Thymus (tissue), 11 donors: ENCODE measurements around the gene VASN. TPM values are rescaled to one million over a fixed set of nuclear protein-coding genes. Genes with fewer than 3 reads are reported as not detected.
"Not testable (repeated sequence)": the region's sequence is repeated elsewhere in the genome, so short reads cannot be mapped to it uniquely, and the experiment has no call there.

ENCODE experiments used
- DNase-seq, 9 donors: peaks; one replicate each; pipeline ENCODE4 v3.0.0-alpha.2; 2013; ENCODE audit warnings: low spot score in 9 of 9, low read depth in 6 of 9, missing footprints in 1 of 9
- H3K27ac ChIP-seq, 2 donors: one replicate each; pipeline ENCODE4 v1.5.1; 2013; ENCODE audit warnings: control low read depth in 1 of 2, low read depth in 1 of 2, low read length in 1 of 2, mild to moderate bottlenecking in 1 of 2, moderate library complexity in 1 of 2
- H3K27me3 ChIP-seq, 2 donors: one replicate each; pipeline ENCODE4 v1.5.1; 2013; ENCODE audit warnings: low read length in 1 of 2; ENCODE audit not compliant: control insufficient read depth in 2 of 2, insufficient read depth in 1 of 2
- H3K36me3 ChIP-seq, 2 donors: one replicate each; pipeline ENCODE4 v1.5.1; 2013; ENCODE audit warnings: low read length in 1 of 2, mild to moderate bottlenecking in 1 of 2, moderate library complexity in 1 of 2; ENCODE audit not compliant: control insufficient read depth in 2 of 2, insufficient read depth in 2 of 2
- H3K4me1 ChIP-seq, 2 donors: one replicate each; pipeline ENCODE4 v1.5.1; 2013; ENCODE audit warnings: low read length in 2 of 2; ENCODE audit not compliant: control insufficient read depth in 2 of 2, insufficient read depth in 2 of 2
- H3K4me3 ChIP-seq, 2 donors: one replicate each; pipeline ENCODE4 v1.5.1; 2013; ENCODE audit warnings: low read length in 2 of 2, control low read depth in 1 of 2, mild to moderate bottlenecking in 1 of 2
- H3K9me3 ChIP-seq, 2 donors: one replicate each; pipeline ENCODE4 v1.5.1; 2013; ENCODE audit warnings: low read length in 1 of 2, mild to moderate bottlenecking in 1 of 2; ENCODE audit not compliant: control insufficient read depth in 2 of 2, insufficient read depth in 1 of 2
- WGBS: extraction: QIAGEN DNeasy Blood & Tissue Kit; methylation state at CpG from one replicate; pipeline ENCODE4 v1.1.7; 2013; 5-methylcytosine and 5-hydroxymethylcytosine counted together
- polyA plus RNA-seq: library from polyadenylated mRNA; stranded (reverse); fragments of 200-250 nt; gene quantifications from one replicate; pipeline ENCODE4 v1.2.3, GENCODE V29; 2013
- total RNA-seq: library from RNA; stranded (reverse); fragments of 120-200 nt; gene quantifications from one replicate; pipeline ENCODE4 v1.2.4, GENCODE V29; 2013
- donor health status: healthy.

VASN gene
- total and polyA plus RNA-seq, 2 donors: 1.2 to 3.6 TPM

DNA sequence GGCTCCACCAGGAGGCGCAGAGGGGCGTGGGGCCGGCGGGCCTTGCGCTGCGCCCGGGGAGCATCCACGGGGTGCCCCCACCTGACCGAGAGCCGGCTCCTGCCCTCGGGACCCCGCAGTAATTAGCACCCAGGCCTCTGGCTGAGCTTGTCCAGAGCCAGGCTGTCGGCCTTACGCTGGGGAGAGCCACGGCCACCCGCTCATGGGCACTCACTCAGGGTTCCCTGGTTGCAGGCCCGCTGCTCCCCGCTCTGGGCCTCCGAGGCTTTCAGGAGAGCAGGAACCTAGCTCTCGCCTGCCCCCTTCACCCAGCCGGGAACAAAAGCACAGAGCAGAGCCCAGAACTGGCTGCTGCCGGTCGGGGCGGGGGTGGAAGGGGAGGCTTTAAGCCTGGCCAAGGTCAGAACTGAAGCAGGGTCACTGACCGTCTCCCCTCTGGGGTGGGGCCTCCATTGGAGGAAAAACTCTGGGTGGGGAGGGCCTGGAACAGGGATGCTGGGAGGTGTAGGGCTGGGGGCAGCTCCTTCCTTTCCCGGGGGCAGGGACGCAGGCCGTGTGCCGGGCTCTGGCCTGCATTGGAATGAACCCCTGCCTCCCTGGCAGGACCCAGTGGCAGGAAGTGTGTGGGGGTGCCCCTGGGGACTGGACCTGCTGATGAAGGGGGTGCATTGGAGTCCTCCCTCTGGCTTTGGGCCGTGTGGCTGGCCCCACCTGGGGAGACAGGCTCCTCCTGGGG, 43.4 kb upstream of the VASN start:
- Histone ChIP-seq H3K27me3 (peaks cover 13 to 34% of the 10 kb centered on the region in 2 donors), H3K27ac (peak overlapping the region in 1 of 2 donors; percentile 17), H3K36me3 (no peaks in the 10 kb centered on the region), H3K9me3 (peaks cover 0 to 4% of the 10 kb centered on the region in 2 donors), H3K4me1 (peaks cover 0 to 17% of the 10 kb centered on the region in 2 donors), H3K4me3 (peak overlapping the region; percentile 37 to 47)
- DNase-seq: peak in 4 of 9 donors; percentile 48 to 78 (median 60)
- WGBS: 15% methylated on average over 30 of the region's 30 CpGs

DNA sequence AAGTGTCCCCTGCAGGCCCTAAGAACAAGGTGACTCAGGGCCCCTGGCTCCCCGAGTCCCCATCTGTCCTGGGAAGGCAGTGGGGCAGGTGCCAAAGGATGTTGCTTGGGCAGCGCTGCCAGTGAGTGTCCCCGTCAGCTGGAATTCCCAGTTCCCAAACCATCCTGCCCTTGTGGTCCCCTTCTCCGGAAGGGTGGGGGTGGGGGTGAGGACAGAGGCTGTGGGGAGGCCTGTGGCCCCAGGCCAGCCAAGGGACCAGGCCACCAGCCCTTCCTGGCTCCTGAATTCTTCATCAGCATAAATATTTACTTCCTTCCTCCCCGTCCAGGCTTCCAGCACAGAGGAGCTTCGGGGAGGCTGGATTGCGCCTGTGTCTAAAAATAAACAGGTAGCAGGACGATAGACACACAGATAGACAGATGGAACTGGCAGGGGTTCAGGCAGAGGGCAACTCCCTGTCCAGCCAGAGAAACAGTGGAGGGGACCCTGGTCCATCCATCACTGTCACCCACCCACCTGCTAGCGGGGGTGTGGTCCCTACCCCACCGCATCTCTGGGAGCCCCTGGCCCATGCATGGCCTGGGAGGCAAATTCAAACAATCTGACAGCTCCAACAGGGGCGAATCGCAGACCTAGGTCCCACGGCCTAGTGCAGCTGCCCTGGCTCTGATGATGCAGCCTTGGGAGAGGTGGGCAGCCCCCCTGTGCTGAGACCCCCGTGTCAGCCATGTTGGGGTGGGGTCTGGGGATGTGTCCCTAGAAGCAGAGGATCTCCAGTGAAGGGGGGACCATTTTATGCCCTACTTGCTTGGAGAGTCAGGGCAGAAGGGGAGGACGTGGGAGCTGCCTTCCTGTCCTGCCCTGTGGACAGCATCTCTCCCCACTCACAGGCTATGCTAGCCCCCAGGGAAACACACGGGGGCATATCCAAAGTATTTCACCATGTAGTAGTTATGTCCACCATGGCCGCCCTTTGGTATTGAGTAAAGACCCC, 42.6 kb upstream of the VASN start:
- Histone ChIP-seq H3K4me3 (no peak overlapping the region), H3K4me1 (peaks cover 0 to 14% of the 10 kb centered on the region in 2 donors), H3K27ac (no peak overlapping the region), H3K27me3 (peaks cover 13 to 34% of the 10 kb centered on the region in 2 donors), H3K36me3 (no peaks in the 10 kb centered on the region), H3K9me3 (peaks cover 0 to 4% of the 10 kb centered on the region in 2 donors)
- no peak for DNase-seq
- 85% methylated on average over 17 of the region's 17 CpGs for WGBS

DNA sequence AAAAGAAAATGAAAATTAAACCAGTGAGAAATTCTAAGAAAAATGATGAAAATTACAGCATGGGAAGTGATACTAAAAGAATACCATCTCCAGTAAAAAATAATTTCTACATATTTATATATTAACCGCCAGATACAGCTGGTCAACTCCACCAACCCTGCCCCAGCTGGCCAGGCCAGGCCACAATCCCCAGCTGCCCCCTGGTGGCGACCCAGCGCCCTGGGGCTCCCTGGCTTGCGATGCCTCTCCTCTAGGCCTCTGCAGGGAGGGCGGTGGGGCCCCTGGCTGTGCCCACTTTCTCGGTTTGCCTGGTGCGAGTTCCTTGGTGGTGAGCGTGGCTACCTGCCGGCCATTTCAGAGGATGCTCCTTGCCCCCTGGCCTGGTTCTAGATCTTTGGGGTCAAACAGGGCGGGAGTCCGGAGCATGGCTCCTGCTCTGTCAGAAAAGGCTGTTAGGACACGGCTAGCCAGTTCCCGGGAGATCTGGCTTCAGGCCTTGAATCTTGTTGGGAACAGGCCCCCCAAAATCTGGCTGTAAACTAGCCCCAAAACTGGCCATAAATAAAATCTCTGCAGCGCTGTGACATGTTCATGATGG, 41.3 kb upstream of the VASN start:
- peak in 3 of 9 donors; percentile 45 to 57 (median 55) for DNase-seq

DNA sequence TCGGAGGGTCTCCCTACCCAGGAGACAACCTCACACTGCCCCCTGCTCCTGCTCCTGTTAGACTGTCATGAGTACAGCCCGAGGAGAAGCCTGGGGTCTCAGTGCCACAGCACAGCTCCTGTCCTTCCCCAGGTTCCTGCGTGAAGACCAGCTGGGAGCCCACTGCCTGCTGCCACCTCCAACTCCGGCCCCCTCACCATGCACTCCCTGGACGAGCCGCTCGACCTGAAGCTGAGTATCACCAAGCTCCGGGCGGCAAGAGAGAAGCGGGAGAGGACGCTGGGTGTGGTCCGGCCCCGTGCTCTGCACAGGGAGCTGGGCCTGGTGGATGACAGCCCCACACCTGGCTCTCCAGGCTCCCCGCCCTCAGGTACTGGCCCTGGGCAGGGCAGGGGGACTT, 39.6 kb upstream of the VASN start:
- H3K4me1 ChIP-seq: peaks cover 0 to 11% of the 10 kb centered on the region in 2 donors
- H3K36me3 ChIP-seq: no peaks in the 10 kb centered on the region
- H3K4me3 ChIP-seq: no peak overlapping the region
- H3K27me3 ChIP-seq: peaks cover 8 to 25% of the 10 kb centered on the region in 2 donors
- peaks cover 0 to 4% of the 10 kb centered on the region in 2 donors for H3K9me3 ChIP-seq
- no peak for DNase-seq
- no peak overlapping the region for H3K27ac ChIP-seq
- WGBS: 96% methylated on average over 14 of the region's 14 CpGs

More for the DNA sequence above, 41.3 kb upstream of the VASN start:
- H3K9me3 ChIP-seq: peaks cover 0 to 4% of the 10 kb centered on the region in 2 donors
- peaks cover 13 to 34% of the 10 kb centered on the region in 2 donors for H3K27me3 ChIP-seq
- 66% methylated on average over 14 of the region's 14 CpGs for WGBS
- no peaks in the 10 kb centered on the region for H3K36me3 ChIP-seq
- peaks cover 0 to 12% of the 10 kb centered on the region in 2 donors for H3K4me1 ChIP-seq
- H3K4me3 ChIP-seq: no peak overlapping the region
- H3K27ac ChIP-seq: no peak overlapping the region

DNA sequence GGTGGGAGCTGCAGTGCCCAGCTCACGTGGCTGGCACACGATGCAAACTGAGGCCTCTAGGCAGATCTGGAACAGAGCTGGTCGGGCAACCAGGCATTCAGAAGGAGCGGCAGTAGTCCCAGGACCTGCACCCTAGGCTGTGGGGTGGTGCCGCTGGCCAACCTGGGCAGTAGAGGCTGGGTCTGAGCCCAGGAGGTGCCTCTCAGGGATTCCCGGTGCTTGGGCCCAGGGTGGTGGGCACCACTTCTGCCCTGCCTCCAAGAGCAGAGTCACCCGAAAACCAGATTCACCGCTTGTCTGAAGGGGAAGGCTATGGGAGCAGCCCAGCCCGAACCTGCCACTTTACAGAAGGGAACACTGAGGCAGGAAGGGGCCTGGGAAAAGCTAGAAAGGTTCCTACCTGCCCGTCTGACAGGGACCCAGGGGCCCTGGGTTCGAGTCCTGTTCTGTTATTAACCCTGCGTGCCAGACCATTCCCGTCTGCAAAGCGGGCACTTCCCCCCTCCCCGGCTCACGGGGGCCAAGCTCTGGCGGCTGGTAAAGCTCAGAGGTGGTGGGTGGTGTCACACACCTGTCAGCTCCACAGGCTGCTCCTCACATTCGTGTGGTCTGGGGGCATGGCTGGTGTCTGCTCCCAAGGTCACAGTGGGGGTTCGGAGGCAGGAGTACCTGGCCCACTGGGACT, 38.9 kb upstream of the VASN start:
- no peak for DNase-seq
- H3K4me1 ChIP-seq: peaks cover 0 to 9% of the 10 kb centered on the region in 2 donors
- 90% methylated on average over 19 of the region's 19 CpGs for WGBS
- no peaks in the 10 kb centered on the region for H3K36me3 ChIP-seq
- H3K4me3 ChIP-seq: no peak overlapping the region
- peaks cover 0 to 4% of the 10 kb centered on the region in 2 donors for H3K9me3 ChIP-seq
- peaks cover 4 to 20% of the 10 kb centered on the region in 2 donors for H3K27me3 ChIP-seq
- H3K27ac ChIP-seq: no peak overlapping the region

DNA sequence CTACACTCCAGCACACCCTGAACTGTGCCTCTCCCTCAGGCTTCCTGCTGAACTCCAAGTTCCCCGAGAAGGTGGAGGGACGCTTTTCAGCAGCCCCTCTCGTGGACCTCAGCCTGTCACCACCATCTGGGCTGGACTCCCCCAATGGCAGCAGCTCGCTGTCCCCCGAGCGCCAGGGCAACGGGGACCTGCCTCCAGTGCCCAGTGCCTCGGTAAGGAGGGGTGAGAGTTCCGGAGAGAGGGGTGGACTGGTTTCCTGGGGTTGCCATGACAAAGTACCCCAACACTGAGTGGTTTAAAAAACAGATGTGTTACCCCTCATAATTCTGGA, 38.4 kb upstream of the VASN start:
- 51% methylated on average over 9 of the region's 9 CpGs for WGBS
- Histone ChIP-seq H3K9me3 (peaks cover 0 to under 1% of the 10 kb centered on the region in 2 donors), H3K27me3 (peaks cover 3 to 15% of the 10 kb centered on the region in 2 donors), H3K4me3 (no peak overlapping the region), H3K4me1 (peaks cover 0 to 4% of the 10 kb centered on the region in 2 donors), H3K27ac (no peak overlapping the region), H3K36me3 (peaks cover 0 to 4% of the 10 kb centered on the region in 2 donors)
- DNase-seq: no peak

DNA sequence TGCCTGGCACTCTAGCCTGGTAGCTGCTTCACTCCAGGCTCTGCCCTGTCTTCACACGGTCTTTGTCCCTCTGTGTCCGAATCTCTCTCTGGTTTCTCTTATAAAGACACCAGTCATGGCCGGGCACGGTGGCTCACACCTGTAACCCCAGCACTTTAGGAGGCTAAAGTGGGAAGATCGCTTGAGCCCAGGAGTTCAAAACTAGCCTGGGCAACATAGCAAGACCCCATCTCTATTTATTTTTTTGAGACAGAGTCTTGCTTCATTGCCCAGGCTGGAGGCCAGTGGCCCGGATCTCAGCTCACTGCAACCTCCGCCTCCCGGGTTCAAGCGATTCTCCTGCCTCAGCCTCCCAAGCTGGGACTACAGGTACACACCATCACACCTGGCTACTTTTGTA, 37.9 kb upstream of the VASN start:
- H3K4me3 ChIP-seq, H3K9me3 ChIP-seq, H3K27ac ChIP-seq, H3K36me3 ChIP-seq, DNase-seq, H3K4me1 ChIP-seq: not testable (repeated sequence)
- peaks cover 0 to 11% of the 10 kb centered on the region in 2 donors for H3K27me3 ChIP-seq
- WGBS: 97% methylated on average over 9 of the region's 9 CpGs

DNA sequence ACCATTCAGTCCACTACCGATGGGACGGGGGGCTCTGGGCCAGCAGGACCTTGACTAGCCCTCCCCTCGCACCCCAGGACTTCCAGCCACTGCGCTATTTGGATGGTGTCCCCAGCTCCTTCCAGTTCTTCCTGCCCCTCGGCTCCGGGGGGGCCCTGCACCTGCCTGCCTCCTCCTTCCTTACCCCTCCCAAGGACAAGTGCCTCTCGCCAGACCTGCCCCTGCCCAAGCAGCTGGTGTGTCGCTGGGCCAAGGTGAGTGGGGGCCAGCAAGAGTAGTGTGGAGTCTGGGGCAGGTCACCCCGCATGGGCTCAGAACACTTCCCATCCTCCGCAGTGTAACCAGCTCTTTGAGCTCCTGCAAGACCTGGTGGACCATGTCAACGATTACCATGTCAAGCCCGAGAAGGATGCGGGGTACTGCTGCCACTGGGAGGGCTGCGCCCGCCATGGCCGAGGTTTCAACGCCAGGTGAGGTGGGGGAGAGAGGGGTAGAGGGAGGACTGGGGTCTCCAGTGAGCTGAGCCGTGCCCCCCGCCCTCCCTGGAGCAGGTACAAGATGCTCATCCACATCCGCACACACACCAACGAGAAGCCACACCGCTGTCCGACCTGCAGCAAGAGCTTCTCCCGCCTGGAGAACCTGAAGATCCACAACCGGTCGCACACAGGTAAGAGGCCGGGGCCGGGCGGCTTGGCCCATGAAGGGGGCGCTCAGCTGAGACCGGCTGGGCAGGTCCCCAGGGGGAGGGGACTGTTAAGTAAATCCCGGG, 36.7 kb upstream of the VASN start:
- H3K4me1 ChIP-seq: no peaks in the 10 kb centered on the region
- H3K27ac ChIP-seq: no peak overlapping the region
- peaks cover 7 to 16% of the 10 kb centered on the region in 2 donors for H3K36me3 ChIP-seq

More for the DNA sequence above, 36.7 kb upstream of the VASN start:
- Histone ChIP-seq H3K4me3 (no peak overlapping the region), H3K9me3 (no peaks in the 10 kb centered on the region), H3K27me3 (peaks cover 0 to 2% of the 10 kb centered on the region in 2 donors)
- no peak for DNase-seq
- 95% methylated on average over 32 of the region's 32 CpGs for WGBS
